K562 (cell line): ENCODE data around the gene SLC38A2. TPM values are rescaled to one million over a fixed set of nuclear protein-coding genes. Genes with fewer than 3 reads are reported as not detected.

Experiments
- ATAC-seq: fragments of 200-7000 bp; cut with Tn5 transposase; 3 replicates; pipeline ENCODE4 v1.9.1; 2020; ENCODE audit warnings: moderate library complexity
- BruUV-seq: library from RNA; stranded (reverse); fragments of 400-500 nt; replicated peaks from 2 replicates; lab custom pipeline; 2021; lab: Mats Ljungman, UMichigan
- CTCF ChIA-PET: fragments of 300-600 bp; formaldehyde crosslinking; extraction: SDS; loops from one replicate; lab custom pipeline; 2021; ENCODE audit warnings: low intra/inter-chr PET ratio; lab: Yijun Ruan, JAX
- POLR2A ChIA-PET: fragments of 300-600, 350-650 bp; sonication (Branson Sonifier 250); formaldehyde crosslinking; extraction: SDS; loops from one replicate; lab custom pipeline; 2021; ENCODE audit warnings: antibody characterized with exemption, inconsistent platforms; lab: Yijun Ruan, JAX
- DNase-seq, 4 experiments: peaks; one replicate each; pipeline versions ENCODE4 v3.0.0 to v3.0.0-alpha.2; 2011 to 2018; ENCODE audit warnings: low spot score in 3 of 4, mixed read lengths in 3 of 4; ENCODE audit errors: extremely low read depth in 1 of 4
- FAIRE-seq: peaks from 2 replicates; lab custom pipeline; 2011; peaks lifted over from hg19 to GRCh38; lab: Jason Lieb, UNC
- H2AFZ ChIP-seq: 2 replicates; pipeline ENCODE4 v1.6.0; 2011; ENCODE audit warnings: low read depth, low read length, control low read depth, inconsistent platforms
- H3K27ac ChIP-seq: fragments of 200-600 bp; 3 replicates; pipeline ENCODE4 v1.8.0; 2011; ENCODE audit warnings: low read depth, mild to moderate bottlenecking, control low read depth, inconsistent platforms, low read length, moderate library complexity, mixed read lengths; ENCODE audit errors: extremely low read depth
- H3K27me3 ChIP-seq, 2 experiments: fragments of 300-600 bp in 1 of 2; 2 replicates in 1 of 2; 3 replicates in 1 of 2; pipeline versions ENCODE4 v1.6.0 to v1.8.0; 2011; ENCODE audit warnings: inconsistent platforms in 2 of 2, low read length in 2 of 2, mild to moderate bottlenecking in 1 of 2, mixed read lengths in 1 of 2, moderate library complexity in 1 of 2; ENCODE audit not compliant: control insufficient read depth in 2 of 2, insufficient read depth in 2 of 2
- H3K36me3 ChIP-seq: fragments of 300-600 bp; 3 replicates; pipeline ENCODE4 v1.8.0; 2011; ENCODE audit warnings: mild to moderate bottlenecking, low read length, inconsistent platforms; ENCODE audit not compliant: control insufficient read depth, insufficient read depth
- H3K4me1 ChIP-seq, 2 experiments: fragments of 200-600 bp in 1 of 2; replicated peaks in 1 of 2; 2 replicates in 1 of 2; 3 replicates in 1 of 2; pipeline versions ENCODE4 v1.5.1 to v1.8.0; 2011; ENCODE audit warnings: inconsistent platforms in 2 of 2, low read length in 2 of 2, mild to moderate bottlenecking in 1 of 2, mixed read lengths in 1 of 2, moderate library complexity in 1 of 2; ENCODE audit not compliant: control insufficient read depth in 2 of 2, insufficient read depth in 2 of 2
- H3K4me2 ChIP-seq: 2 replicates; pipeline ENCODE4 v1.6.1; 2011; ENCODE audit warnings: low read length, control low read depth, inconsistent platforms, mixed read lengths; ENCODE audit not compliant: insufficient read depth
- H3K4me3 ChIP-seq: fragments of 200-600 bp; sonication (generic), shearing (Covaris generic); 2 replicates; pipeline ENCODE4 v1.5.1; 2016; ENCODE audit warnings: control low read depth, inconsistent platforms
- H3K79me2 ChIP-seq: fragments of 200-600 bp; 3 replicates; pipeline ENCODE4 v1.8.0; 2011; ENCODE audit warnings: low read length, inconsistent platforms; ENCODE audit not compliant: control insufficient read depth, insufficient read depth
- H3K9ac ChIP-seq, 2 experiments: 2 replicates each; pipeline versions ENCODE4 v1.6.0 to v1.6.1; 2011; ENCODE audit warnings: low read depth in 2 of 2, low read length in 2 of 2, control low read depth in 1 of 2, inconsistent platforms in 1 of 2, mild to moderate bottlenecking in 1 of 2, mixed read lengths in 1 of 2; ENCODE audit not compliant: insufficient read depth in 1 of 2
- H3K9me1 ChIP-seq: one replicate; pipeline ENCODE4 v1.6.0; 2011; ENCODE audit warnings: inconsistent platforms, mild to moderate bottlenecking, low read length, moderate library complexity; ENCODE audit not compliant: control insufficient read depth, insufficient read depth
- H3K9me3 ChIP-seq: replicated peaks from 2 replicates; pipeline ENCODE4 v1.5.1; 2011; ENCODE audit warnings: low read depth, low read length, inconsistent platforms; ENCODE audit not compliant: control insufficient read depth, insufficient read depth
- H4K20me1 ChIP-seq: replicated peaks from 2 replicates; pipeline ENCODE4 v1.6.1; 2011; ENCODE audit warnings: low read length, inconsistent platforms, mixed read lengths; ENCODE audit not compliant: control insufficient read depth, insufficient read depth
- CBX8 ChIP-seq: fragments of 200-600 bp; sonication (generic); IDR thresholded peaks from 2 replicates; pipeline ENCODE4 v1.6.1; 2012; ENCODE audit warnings: borderline replicate concordance, mixed run types, low read depth, mild to moderate bottlenecking, moderate library complexity, mixed read lengths, low read length, control low read depth, inconsistent platforms; ENCODE audit not compliant: poor library complexity, severe bottlenecking; ENCODE audit errors: extremely low read depth
- CHAMP1 ChIP-seq: fragments of 450-650 bp; IDR thresholded peaks from 2 replicates; pipeline ENCODE4 v1.6.1; 2016; ENCODE audit warnings: mild to moderate bottlenecking
- DIDO1 ChIP-seq: fragments of 450-650 bp; IDR thresholded peaks from 2 replicates; pipeline ENCODE4 v1.6.1; 2016; ENCODE audit warnings: low read depth, missing biosample characterization, missing genetic modification characterization
- DNMT1 ChIP-seq: fragments of 450-650 bp; IDR thresholded peaks from 2 replicates; pipeline ENCODE4 v1.6.1; 2016; ENCODE audit warnings: antibody characterized with exemption, mild to moderate bottlenecking
- HCFC1 ChIP-seq: IDR thresholded peaks from 2 replicates; pipeline ENCODE4 v1.6.1; 2012; ENCODE audit warnings: low read depth, low read length, improper control_type of control experiment
- KLF6 ChIP-seq: fragments of 250-450 bp; sonication (Bioruptor Pico); IDR thresholded peaks from 2 replicates; pipeline ENCODE4 v1.4.0; 2020; ENCODE audit warnings: mild to moderate bottlenecking, moderate library complexity, borderline replicate concordance
- MXD1 ChIP-seq: fragments of 250-450 bp; sonication (Bioruptor Pico); IDR thresholded peaks from 2 replicates; pipeline ENCODE4 v1.8.0; 2021; ENCODE audit warnings: borderline replicate concordance, mild to moderate bottlenecking, moderate library complexity; ENCODE audit not compliant: poor library complexity, severe bottlenecking
- PHB2 ChIP-seq: fragments of 450-650 bp; IDR thresholded peaks from 2 replicates; pipeline ENCODE4 v1.6.1; 2017; ENCODE audit warnings: low read depth
- POLR2AphosphoS5 ChIP-seq: IDR thresholded peaks from 2 replicates; pipeline ENCODE4 v1.6.1; 2011; ENCODE audit warnings: mild to moderate bottlenecking, low read depth, low read length, moderate library complexity; ENCODE audit not compliant: control insufficient read depth, insufficient read depth
- PYGO2 ChIP-seq: fragments of 450-650 bp; IDR thresholded peaks from 2 replicates; pipeline ENCODE4 v1.6.1; 2016; ENCODE audit warnings: mild to moderate bottlenecking, missing genetic modification characterization, moderate library complexity, missing compliant biosample characterization
- RFX7 ChIP-seq: fragments of 250-450 bp; sonication (Bioruptor Pico); IDR thresholded peaks from 2 replicates; pipeline ENCODE4 v1.5.1; 2021; ENCODE audit warnings: mild to moderate bottlenecking
- SIN3B ChIP-seq: fragments of 450-650 bp; IDR thresholded peaks from 2 replicates; pipeline ENCODE4 v1.6.1; 2017; ENCODE audit warnings: low read depth, mild to moderate bottlenecking, moderate library complexity
- ZFP1 ChIP-seq: fragments of 450-650 bp; formaldehyde crosslinking; IDR thresholded peaks from 2 replicates; pipeline ENCODE4 v1.4.0; 2020; ENCODE audit warnings: mild to moderate bottlenecking, mixed read lengths
- ZNF239 ChIP-seq: fragments of 250-450 bp; sonication (Bioruptor Pico); IDR thresholded peaks from 2 replicates; pipeline ENCODE4 v1.4.0; 2020; ENCODE audit warnings: mild to moderate bottlenecking
- WGBS: fragments of 100-300 bp; shearing (Covaris generic); methylation state at CpG from one replicate; pipeline ENCODE4 v1.1.6; 2016; ENCODE audit warnings: low coverage, mixed read lengths; ENCODE audit not compliant: insufficient coverage; ENCODE audit errors: missing lambda C conversion rate; 5-methylcytosine and 5-hydroxymethylcytosine counted together
- in situ Hi-C: fragments of 300-500 bp; cut with MboI; formaldehyde crosslinking; loops from 4 replicates; pipeline ENCODE4 v1.15.0; 2018; ENCODE audit warnings: inconsistent platforms, mixed read lengths
- intact Hi-C: fragments of 100-400 bp; cut with micrococcal nuclease; formaldehyde crosslinking; loops from 2 replicates; pipeline ENCODE4 v1.14.2; 2022
- polyA plus RNA-seq, 8 experiments: library from polyadenylated mRNA; depleted of rRNA in 4 of 8; stranded (reverse) in 5 of 8; unstranded in 3 of 8; fragments of >200 nt; fragmentation: Nextera tagmentation in 2 of 8; fragmentation: Illumina TruSeq in 1 of 8; extraction: Ambion mirVana in 2 of 8; extraction: Trizol in 1 of 8; gene quantifications; 2 replicates each; pipeline versions ENCODE4 v1.2.1 to v1.2.3, GENCODE V29; 2011 to 2014; ENCODE audit warnings: inconsistent platforms in 1 of 8, missing spikeins in 1 of 8
- total RNA-seq, 7 experiments: library from RNA; depleted of rRNA in 6 of 7; stranded (reverse); fragments of >200 nt in 6 of 7; fragmentation: Illumina TruSeq in 2 of 7; extraction: Trizol in 2 of 7; gene quantifications; 2 replicates each; pipeline versions ENCODE4 v1.2.1 to v1.2.3, GENCODE V29; 2011 to 2021; ENCODE audit warnings: low replicate concordance in 1 of 7

Gene SLC38A2
- total and polyA plus RNA-seq, 9 of the 15 experiments (the other 6 are each of a cell fraction or from before 2014, with no cell fraction given), result 98.7 to 292 (median 143) TPM

GRCh38 chr12:46410495-46410894 is 37.9 kb upstream of the SLC38A2 start:
- ChIA-PET CTCF (no interaction called here), POLR2A (no interaction called here)
- 29% methylated on average over 3 of the region's 3 CpGs for WGBS
- no peak for ATAC-seq
- no TSS peak for BruUV-seq
- peaks cover 0 to 8% of the 10 kb centered on the region in 2 experiments; a peak in 3 of 5 replicates for H3K4me1 ChIP-seq
- H3K79me2 ChIP-seq, result no peaks in the 10 kb centered on the region
- no peaks in the 10 kb centered on the region for H3K36me3 ChIP-seq
- intact Hi-C loops (no loop called here), in situ Hi-C loops (no loop called here)
- no peak for TF ChIP-seq HCFC1
- no peak for TF ChIP-seq ZFP1 (CRISPR knock-in tag)
- TF ChIP-seq PYGO2 (tag), result no peak
- TF ChIP-seq SIN3B, result no peak
- no peak for TF ChIP-seq DNMT1
- no peak for TF ChIP-seq RFX7 (CRISPR knock-in tag)
- H3K9me1 ChIP-seq, result no peaks in the 10 kb centered on the region
- no peaks in the 10 kb centered on the region for H4K20me1 ChIP-seq
- no peaks in the 10 kb centered on the region for H3K9me3 ChIP-seq
- no peak for DNase-seq
- no peak overlapping the region for H2AFZ ChIP-seq
- no peak overlapping the region for H3K4me3 ChIP-seq
- no peak for FAIRE-seq
- H3K9ac ChIP-seq, result no peak overlapping the region
- H3K27ac ChIP-seq, result no peak overlapping the region
- no peak overlapping the region for H3K4me2 ChIP-seq
- H3K27me3 ChIP-seq, result no peaks in the 10 kb centered on the region

- Histone ChIP-seq H3K27ac (no peak overlapping the region), H3K9me1 (no peaks in the 10 kb centered on the region), H3K9ac (no peak overlapping the region), H3K4me2 (no peak overlapping the region), H3K27me3 (no peaks in the 10 kb centered on the region), H4K20me1 (no peaks in the 10 kb centered on the region), H3K9me3 (no peaks in the 10 kb centered on the region), H3K79me2 (no peaks in the 10 kb centered on the region), H3K4me1 (peaks cover 0 to 8% of the 10 kb centered on the region in 2 experiments; a peak in 3 of 5 replicates), H2AFZ (no peak overlapping the region), H3K4me3 (no peak overlapping the region), H3K36me3 (no peaks in the 10 kb centered on the region)
- intact Hi-C loops, result no loop called here
- WGBS, result 7% methylated on average over 1 of the region's 1 CpG
- BruUV-seq, result no TSS peak
- FAIRE-seq, result no peak
- no peak for DNase-seq
- in situ Hi-C loops, result no loop called here
- CTCF ChIA-PET, result no interaction called here
- ATAC-seq, result no peak
- POLR2A ChIA-PET, result no interaction called here
- no peak for TF ChIP-seq MXD1 (CRISPR knock-in tag)
- no peak for TF ChIP-seq KLF6
- TF ChIP-seq CBX8, result no peak
- no peak for TF ChIP-seq CHAMP1
- TF ChIP-seq ZNF239 (CRISPR knock-in tag), result no peak
- TF ChIP-seq PHB2, result no peak
- TF ChIP-seq DIDO1, result no peak
- TF ChIP-seq POLR2AphosphoS5, result no peak
These were observed 37.4 kb upstream of the SLC38A2 start for GRCh38 chr12:46409974-46410373.
